Mammary epithelial cell (primary cell): ENCODE measurements around the gene TENT5A.
A peak's percentile ranks its signal among the peaks of the same experiment; 100 is the strongest.

Experiments used
- EZH2 ChIP-seq: IDR thresholded peaks from 2 replicates; pipeline ENCODE4 v1.6.1; 2012; ENCODE audit warnings: low read length, inconsistent platforms, borderline replicate concordance
- TF ChIP-seq, protein P1 (sequence below), 2 donors: IDR thresholded peaks in 1 of 2; conservative IDR thresholded peaks in 1 of 2; 2 replicates each; pipeline ENCODE4 v1.5.1; 2011 to 2012; ENCODE audit warnings: inconsistent platforms in 2 of 2, low read length in 2 of 2, mild to moderate bottlenecking in 2 of 2, control low read depth in 1 of 2, low read depth in 1 of 2; ENCODE audit not compliant: insufficient read depth in 1 of 2; ENCODE audit errors: extremely low read depth in 1 of 2

DNA sequence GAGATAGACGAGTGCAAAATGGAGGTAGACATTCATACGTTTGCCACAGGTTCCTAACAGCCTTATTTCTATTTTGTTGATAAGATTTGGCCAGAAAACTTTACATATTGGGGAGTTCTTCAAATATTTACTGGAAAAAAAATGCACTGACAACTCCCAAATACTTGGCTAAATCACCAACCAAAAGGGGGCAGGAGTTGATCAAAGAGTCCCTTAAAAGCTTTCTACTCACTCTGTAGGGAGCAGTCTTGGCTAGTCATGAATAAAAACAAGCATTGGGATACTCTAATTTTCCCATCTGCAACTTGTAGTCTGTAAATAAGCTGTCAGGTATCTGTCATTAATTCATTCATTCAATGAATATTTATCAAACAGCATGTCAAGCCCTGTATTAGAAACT is 18.4 kb downstream of the TENT5A start:
- TF ChIP-seq, protein P1, sequence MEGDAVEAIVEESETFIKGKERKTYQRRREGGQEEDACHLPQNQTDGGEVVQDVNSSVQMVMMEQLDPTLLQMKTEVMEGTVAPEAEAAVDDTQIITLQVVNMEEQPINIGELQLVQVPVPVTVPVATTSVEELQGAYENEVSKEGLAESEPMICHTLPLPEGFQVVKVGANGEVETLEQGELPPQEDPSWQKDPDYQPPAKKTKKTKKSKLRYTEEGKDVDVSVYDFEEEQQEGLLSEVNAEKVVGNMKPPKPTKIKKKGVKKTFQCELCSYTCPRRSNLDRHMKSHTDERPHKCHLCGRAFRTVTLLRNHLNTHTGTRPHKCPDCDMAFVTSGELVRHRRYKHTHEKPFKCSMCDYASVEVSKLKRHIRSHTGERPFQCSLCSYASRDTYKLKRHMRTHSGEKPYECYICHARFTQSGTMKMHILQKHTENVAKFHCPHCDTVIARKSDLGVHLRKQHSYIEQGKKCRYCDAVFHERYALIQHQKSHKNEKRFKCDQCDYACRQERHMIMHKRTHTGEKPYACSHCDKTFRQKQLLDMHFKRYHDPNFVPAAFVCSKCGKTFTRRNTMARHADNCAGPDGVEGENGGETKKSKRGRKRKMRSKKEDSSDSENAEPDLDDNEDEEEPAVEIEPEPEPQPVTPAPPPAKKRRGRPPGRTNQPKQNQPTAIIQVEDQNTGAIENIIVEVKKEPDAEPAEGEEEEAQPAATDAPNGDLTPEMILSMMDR (conservative IDR thresholded peaks at IDR 0.05 in 1 of 2, IDR thresholded peaks at IDR 0.05 in 1 of 2; ENCODE audit: extremely low read depth in 1 of 2, insufficient read depth in 1 of 2, low read depth in 1 of 2, low read length in 2 of 2): peak in 1 of 2 donors; percentile 34
- TF ChIP-seq EZH2: no peak
